Activated naive CD8-positive, alpha-beta T cell treated with anti-CD3 and anti-CD28 coated beads, Interleukin-2, amount 50 U/mL, for 24 hours (primary cell): ENCODE data around the gene WSCD1.

Experiments used
- ATAC-seq: fragments of 150-1000 bp; cut with Tn5 transposase; one replicate; pipeline ENCODE4 v1.10.0; 2021
- DNase-seq: peaks from one replicate; pipeline ENCODE4 v3.0.0; 2021
- H3K27ac Mint-ChIP-seq: one replicate; pipeline ENCODE4 v1.8.0; 2021; ENCODE audit warnings: mild to moderate bottlenecking, mixed read lengths
- H3K27me3 Mint-ChIP-seq: one replicate; pipeline ENCODE4 v1.8.0; 2021; ENCODE audit warnings: mixed read lengths
- H3K36me3 Mint-ChIP-seq: one replicate; pipeline ENCODE4 v1.8.0; 2021; ENCODE audit warnings: low read depth, mixed read lengths
- H3K4me1 Mint-ChIP-seq: one replicate; pipeline ENCODE4 v1.8.0; 2021; ENCODE audit warnings: mixed read lengths
- H3K4me3 Mint-ChIP-seq: one replicate; pipeline ENCODE4 v1.8.0; 2021; ENCODE audit warnings: mild to moderate bottlenecking, moderate library complexity, mixed read lengths
- H3K9me3 Mint-ChIP-seq: one replicate; pipeline ENCODE4 v1.8.0; 2021; ENCODE audit warnings: mixed read lengths

The WSCD1 gene

DNA sequence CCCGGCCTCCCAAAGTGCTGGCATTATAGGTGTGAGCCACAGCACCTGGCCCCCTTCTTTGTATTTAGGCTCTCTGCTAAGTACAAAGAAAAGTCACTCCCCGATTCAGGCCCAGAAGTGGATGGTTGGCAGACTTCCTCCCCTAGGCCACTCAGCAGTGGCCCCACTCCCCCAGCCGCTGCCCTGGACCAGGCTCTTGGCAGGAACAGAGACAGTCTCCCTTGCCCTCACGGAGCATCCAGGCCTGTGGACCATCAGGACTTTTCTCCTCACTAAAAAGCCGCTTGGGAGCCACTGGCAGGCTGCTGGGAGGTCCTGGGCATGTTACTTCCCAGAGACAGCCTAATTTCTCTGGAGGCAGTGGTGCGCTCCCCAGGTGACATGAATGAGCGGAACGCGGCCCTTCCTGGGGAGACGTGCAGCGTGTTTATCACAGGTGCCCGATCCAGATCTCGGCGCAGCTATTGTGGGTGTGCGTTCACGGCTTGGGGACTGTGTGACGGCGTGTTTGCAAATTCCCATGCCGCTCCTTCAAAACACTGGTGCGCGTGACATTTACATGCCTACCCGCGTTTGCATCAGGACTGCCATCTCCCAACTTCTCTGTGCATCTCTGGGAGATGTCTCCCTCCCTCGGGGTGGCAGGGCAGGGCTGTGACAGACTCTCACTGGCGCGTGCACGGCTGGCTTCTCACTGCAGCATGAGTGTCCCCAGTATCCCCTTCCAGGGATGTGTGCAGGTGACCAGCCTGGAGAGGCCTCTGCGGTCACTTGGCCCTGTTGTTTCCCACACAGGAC is 16.6 kb downstream of the WSCD1 start:
- Mint-ChIP-seq H3K27me3 (no peaks in the 10 kb centered on the region), H3K36me3 (no peaks in the 10 kb centered on the region), H3K9me3 (no peaks in the 10 kb centered on the region), H3K4me3 (no peak overlapping the region), H3K4me1 (no peaks in the 10 kb centered on the region), H3K27ac (no peak overlapping the region)
- DNase-seq: no peak
- no peak for ATAC-seq

DNA sequence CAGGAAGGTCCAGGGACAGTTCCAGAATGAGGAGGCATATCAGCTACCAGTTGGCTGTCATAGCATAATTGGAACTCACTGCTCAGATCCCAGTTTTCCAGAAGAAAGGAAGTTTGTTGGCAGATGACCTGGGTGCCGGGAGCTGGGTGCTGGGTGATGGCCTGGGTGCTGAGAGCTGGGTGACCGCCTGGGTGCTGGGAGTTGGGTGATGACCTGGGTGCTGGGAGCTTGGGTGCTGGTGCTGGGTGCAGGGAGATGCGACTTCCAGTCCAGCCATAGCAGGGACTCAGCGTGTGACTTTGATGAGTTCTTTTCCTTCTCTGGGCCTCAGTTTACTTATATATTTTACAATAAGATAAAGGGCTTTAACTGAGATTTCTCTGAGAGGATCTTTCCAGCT is 18.0 kb downstream of the WSCD1 start:
- H3K27ac Mint-ChIP-seq: no peak overlapping the region
- ATAC-seq (no peak), DNase-seq (no peak)
- no peak overlapping the region for H3K4me3 Mint-ChIP-seq
- H3K36me3 Mint-ChIP-seq: no peaks in the 10 kb centered on the region
- peaks cover under 1% of the 10 kb centered on the region for H3K27me3 Mint-ChIP-seq
- no peaks in the 10 kb centered on the region for H3K4me1 Mint-ChIP-seq
- no peaks in the 10 kb centered on the region for H3K9me3 Mint-ChIP-seq

DNA sequence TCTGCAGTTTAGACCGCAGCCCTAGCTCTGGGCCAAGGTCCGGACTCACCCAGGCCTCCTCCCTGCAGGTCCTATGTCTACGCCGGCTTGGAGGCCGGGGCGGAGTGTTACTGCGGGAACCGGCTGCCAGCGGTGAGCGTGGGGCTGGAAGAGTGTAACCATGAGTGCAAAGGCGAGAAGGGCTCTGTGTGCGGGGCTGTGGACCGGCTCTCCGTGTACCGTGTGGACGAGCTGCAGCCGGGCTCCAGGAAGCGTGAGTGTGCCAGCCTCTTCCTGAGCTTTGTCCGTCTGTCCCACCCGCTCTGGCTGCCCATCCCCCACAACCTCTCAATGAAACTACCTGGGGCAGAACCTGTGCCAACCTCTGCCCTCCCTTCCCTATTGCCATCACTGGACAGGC is 20.1 kb downstream of the WSCD1 start:
- Mint-ChIP-seq H3K36me3 (no peaks in the 10 kb centered on the region), H3K4me3 (no peak overlapping the region), H3K27ac (no peak overlapping the region), H3K4me1 (no peaks in the 10 kb centered on the region), H3K27me3 (peaks cover 6% of the 10 kb centered on the region), H3K9me3 (no peaks in the 10 kb centered on the region)
- DNase-seq: no peak
- no peak for ATAC-seq

DNA sequence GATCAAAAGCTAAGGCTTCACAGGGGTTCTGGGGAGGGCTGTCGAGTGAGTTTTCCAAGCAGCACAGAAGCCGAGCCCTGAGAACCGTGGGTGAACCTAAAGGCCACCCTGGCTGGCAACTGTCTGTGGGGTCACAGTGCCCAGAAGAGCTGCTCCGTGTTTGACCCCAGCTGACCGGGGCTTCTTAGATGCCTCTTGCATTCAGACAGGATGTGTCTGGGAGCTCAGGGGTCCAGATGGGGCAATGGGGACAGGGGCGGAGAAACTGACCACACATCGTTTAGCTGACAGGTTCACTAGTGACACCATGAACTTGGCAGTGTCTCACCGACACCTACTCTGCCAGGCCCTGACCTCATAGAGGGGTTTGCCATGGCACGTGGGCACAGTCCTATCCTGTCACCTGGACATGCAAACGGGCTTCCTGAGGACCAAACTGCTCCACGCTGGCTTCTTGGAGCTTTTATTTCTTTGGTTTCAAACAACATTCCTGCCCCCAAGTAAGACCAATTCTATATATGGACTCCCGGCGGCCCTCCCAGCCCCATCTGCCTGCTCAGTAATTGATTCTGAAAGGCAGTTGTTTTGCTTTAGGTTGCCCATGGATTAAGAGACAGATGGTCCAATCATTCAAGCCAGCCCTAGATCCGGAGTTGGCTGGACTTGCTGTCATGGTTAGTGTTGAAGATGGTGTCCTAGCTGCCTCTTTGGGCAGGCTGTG is 22.2 kb downstream of the WSCD1 start:
- DNase-seq (no peak), ATAC-seq (no peak)
- Mint-ChIP-seq H3K4me3 (no peak overlapping the region), H3K27me3 (peaks cover 6% of the 10 kb centered on the region), H3K36me3 (no peaks in the 10 kb centered on the region), H3K4me1 (no peaks in the 10 kb centered on the region), H3K9me3 (no peaks in the 10 kb centered on the region), H3K27ac (no peak overlapping the region)

DNA sequence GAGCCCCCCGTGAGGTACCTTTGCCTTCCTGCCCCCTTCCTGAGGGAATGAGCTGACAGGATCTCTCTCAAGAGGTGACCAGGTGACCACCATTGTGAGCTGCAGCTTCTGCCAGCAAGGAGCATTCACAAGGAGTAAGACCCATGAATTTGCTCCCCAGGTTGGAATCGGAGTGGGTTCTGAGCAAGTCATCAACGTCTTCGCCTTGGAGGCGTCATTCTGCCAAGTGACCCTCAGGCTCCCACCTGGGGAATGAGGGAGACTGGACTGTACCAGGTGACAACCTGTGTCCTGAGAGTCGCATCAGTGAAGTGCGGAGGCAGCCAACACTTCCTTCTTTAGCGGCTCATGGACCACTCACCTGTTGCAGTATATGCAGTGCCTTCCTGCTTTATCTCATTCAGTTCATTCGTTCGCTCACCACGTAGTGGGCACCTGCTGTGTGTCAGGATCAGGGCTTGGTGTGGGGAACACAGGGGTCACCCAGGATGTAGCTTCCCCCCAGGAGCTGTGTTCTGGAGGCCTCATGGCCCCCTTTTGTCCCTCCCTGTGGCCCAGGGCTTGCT is 22.8 kb downstream of the WSCD1 start:
- Mint-ChIP-seq H3K27ac (no peak overlapping the region), H3K4me3 (no peak overlapping the region), H3K36me3 (no peaks in the 10 kb centered on the region), H3K4me1 (no peaks in the 10 kb centered on the region), H3K9me3 (no peaks in the 10 kb centered on the region), H3K27me3 (peaks cover 6% of the 10 kb centered on the region)
- DNase-seq: no peak
- no peak for ATAC-seq

DNA sequence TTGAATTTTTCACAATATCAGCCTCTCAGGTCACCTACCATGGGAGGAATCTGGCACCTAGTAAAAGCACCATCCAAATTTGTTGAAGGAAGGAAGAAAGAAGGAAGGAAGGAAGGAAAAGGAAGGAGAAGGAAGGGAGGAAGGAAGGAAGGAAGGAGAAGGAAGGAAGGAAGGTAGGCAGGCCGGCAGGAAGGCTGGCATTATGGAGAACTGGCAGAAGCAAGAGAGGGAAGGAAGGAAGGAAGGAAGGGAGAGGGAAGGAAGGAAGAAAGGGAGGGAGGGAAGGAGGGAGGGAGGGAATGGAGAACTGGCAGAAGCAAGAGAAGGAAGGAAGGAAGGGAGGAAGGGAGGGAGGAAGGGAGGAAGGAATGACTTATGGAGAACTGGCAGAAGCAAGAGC is 24.3 kb downstream of the WSCD1 start:
- Mint-ChIP-seq H3K4me3 (no peak overlapping the region), H3K36me3 (no peaks in the 10 kb centered on the region), H3K4me1 (no peaks in the 10 kb centered on the region), H3K27me3 (peaks cover 6% of the 10 kb centered on the region), H3K9me3 (no peaks in the 10 kb centered on the region), H3K27ac (no peak overlapping the region)
- ATAC-seq (no peak), DNase-seq (no peak)

DNA sequence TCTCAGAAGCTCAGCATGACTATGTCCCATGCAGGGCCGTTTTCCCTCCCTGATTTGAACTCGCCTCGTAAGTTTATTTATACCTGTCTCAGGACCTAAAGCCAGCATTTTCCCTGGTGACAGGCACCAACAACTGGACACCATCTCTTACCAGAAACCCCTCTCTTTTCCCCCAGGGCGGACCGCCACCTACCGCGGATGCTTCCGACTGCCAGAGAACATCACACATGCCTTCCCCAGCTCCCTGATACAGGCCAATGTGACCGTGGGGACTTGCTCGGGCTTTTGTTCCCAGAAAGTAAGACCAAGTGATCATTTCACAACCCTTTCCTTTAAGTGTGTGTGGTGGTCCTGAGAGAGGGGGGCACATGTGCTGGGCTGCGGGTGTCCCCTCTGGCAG is 24.7 kb downstream of the WSCD1 start:
- no peak for ATAC-seq
- Mint-ChIP-seq H3K9me3 (no peaks in the 10 kb centered on the region), H3K27me3 (peaks cover 6% of the 10 kb centered on the region), H3K4me1 (no peaks in the 10 kb centered on the region), H3K36me3 (no peaks in the 10 kb centered on the region), H3K27ac (no peak overlapping the region), H3K4me3 (no peak overlapping the region)
- no peak for DNase-seq

DNA sequence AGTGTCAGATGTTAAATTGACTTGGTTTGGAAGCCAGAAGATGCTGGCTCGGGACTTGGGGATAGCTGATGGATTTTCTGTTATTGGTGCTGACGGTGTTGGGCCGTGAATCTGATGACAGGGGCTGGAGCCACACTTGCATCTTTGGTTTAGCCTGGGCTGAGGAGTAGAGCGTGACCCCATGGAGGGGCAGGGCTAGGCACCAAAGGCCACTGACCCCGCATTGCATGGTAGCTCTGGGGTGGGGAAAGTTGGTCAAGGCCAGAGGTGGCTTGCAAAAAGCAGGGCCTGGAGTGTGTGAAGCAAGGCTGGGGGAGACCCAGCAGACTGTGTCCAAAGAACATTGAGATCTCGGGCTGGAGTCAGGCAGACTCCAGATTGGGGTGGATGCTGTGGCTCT is 25.3 kb downstream of the WSCD1 start:
- Mint-ChIP-seq H3K9me3 (no peaks in the 10 kb centered on the region), H3K36me3 (no peaks in the 10 kb centered on the region), H3K27ac (no peak overlapping the region), H3K27me3 (peaks cover 6% of the 10 kb centered on the region), H3K4me1 (no peaks in the 10 kb centered on the region), H3K4me3 (no peak overlapping the region)
- ATAC-seq (no peak), DNase-seq (no peak)

DNA sequence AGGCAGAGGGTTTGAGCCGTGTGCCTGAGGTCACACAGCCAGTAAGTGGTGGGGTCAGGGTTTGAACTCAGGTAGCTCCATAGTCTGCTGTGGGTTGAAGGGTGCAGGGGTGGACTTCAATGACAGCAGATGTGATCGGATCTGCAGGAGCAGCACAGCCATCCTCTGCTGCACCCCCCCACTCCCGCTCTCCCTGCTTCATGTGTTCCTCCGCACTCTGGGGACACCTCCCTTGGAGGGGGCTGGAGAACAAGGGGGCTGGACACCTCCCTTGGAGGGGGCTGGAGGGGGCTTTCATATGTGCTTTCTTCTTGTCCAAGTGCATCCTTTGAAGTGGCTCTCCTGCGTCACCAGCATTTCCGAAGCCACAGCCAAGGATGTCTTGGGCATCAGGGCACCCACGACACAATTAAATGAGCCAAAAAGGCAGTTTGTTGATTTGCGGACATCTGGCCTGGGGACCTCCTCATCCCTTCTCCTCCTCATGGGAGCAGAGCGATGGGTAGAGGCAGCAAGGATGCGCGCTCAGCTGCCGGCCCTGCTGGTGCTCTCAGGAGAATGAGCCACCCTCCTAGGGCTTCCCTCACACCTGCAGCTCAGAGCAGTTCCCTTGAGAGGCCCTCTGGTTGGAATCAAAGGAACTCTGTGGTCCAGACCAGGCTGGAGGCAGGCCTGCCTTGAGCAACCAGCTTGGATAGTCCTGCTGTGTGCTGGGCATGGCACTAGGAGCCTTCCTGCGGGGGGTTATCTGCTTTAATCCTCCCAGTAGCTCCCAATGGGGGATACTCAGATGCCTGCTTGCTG is 26.2 kb downstream of the WSCD1 start:
- Mint-ChIP-seq H3K36me3 (no peaks in the 10 kb centered on the region), H3K27ac (no peak overlapping the region), H3K4me1 (no peaks in the 10 kb centered on the region)

DNA sequence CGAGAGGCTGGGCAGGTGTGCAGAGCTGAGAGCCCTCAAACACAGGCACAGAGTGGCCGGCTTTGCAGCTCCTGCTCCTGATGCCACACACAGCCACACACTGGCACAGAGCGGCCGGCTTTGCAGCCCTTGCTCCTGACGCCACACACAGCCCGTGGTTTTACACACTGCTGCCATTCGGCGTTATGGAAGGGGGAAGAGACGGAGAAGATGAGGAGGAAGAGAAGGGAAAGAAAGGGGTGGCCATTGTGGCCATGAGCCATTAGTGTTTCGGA is 26.8 kb downstream of the WSCD1 start:
- no peak overlapping the region for H3K4me3 Mint-ChIP-seq
- no peak for DNase-seq

More for the DNA sequence above, 26.2 kb downstream of the WSCD1 start:
- DNase-seq: no peak
- Mint-ChIP-seq H3K27me3 (peaks cover 6% of the 10 kb centered on the region), H3K9me3 (no peaks in the 10 kb centered on the region), H3K4me3 (no peak overlapping the region)
- no peak for ATAC-seq

DNA sequence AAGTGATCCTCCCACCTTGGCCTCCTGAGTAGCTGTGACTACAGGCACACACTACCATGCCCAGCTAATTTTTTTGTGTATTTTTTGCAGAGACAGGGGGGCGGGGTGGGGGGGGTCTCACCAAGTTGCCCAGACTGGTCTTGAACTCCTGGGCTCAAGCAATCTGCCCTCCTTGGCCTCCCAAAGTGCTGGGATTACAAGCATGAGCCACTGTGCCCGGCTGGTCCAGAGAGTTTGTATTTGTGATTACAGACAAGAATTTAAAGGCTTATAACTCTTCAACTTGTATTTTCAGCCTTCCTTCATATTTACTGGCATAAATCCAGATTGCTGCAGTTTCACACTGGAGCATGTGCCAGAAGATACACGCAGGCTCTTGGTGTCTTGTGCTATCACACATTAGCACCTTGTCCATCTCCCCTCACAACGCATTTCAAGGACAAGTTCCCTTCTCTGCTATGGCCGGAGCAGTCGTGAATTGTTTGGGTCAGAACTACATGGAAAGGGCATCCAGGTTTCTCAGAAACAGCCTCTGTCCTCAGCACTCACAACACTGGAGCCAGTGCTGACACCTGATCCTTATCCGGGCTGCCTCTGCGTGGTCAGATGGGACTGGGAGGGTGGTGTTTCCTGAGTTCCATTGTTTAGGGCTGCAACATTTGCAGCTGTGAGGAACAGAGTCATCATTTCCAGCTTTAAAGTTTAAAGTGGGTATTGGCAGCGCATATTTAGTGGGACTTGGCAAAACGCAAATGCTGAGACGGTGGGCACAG is 28.1 kb downstream of the WSCD1 start:
- H3K9me3 Mint-ChIP-seq: no peaks in the 10 kb centered on the region
- ATAC-seq (no peak), DNase-seq (no peak)
- no peaks in the 10 kb centered on the region for H3K4me1 Mint-ChIP-seq
- no peak overlapping the region for H3K4me3 Mint-ChIP-seq
- H3K27me3 Mint-ChIP-seq: peaks cover 5% of the 10 kb centered on the region
- no peak overlapping the region for H3K27ac Mint-ChIP-seq
- H3K36me3 Mint-ChIP-seq: no peaks in the 10 kb centered on the region

More for the DNA sequence above, 26.8 kb downstream of the WSCD1 start:
- no peak for ATAC-seq
- Mint-ChIP-seq H3K27me3 (peaks cover 6% of the 10 kb centered on the region), H3K9me3 (no peaks in the 10 kb centered on the region), H3K36me3 (no peaks in the 10 kb centered on the region), H3K27ac (no peak overlapping the region), H3K4me1 (no peaks in the 10 kb centered on the region)

DNA sequence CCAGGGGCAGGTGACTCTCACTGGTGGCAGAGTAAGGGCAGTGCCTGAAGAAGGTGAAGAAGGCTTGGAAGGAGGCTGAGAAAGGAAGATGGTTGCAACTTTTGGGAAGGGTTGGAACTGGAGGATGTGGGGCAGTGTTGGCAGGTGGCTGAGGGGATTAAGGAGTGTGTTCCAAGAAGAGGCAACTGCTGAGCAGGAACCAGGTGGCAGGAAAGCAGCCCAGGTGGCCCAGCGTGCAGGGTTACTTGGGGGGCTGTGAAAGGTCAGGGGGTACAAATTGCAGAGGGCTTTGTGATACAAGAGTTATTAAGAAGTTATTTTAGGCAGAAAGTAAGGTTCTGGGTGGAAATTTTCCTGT is 28.6 kb downstream of the WSCD1 start:
- no peaks in the 10 kb centered on the region for H3K36me3 Mint-ChIP-seq
- DNase-seq (no peak), ATAC-seq (no peak)
- H3K4me1 Mint-ChIP-seq: no peaks in the 10 kb centered on the region
- no peaks in the 10 kb centered on the region for H3K9me3 Mint-ChIP-seq
- no peak overlapping the region for H3K27ac Mint-ChIP-seq
- peaks cover 3% of the 10 kb centered on the region for H3K27me3 Mint-ChIP-seq
- no peak overlapping the region for H3K4me3 Mint-ChIP-seq

DNA sequence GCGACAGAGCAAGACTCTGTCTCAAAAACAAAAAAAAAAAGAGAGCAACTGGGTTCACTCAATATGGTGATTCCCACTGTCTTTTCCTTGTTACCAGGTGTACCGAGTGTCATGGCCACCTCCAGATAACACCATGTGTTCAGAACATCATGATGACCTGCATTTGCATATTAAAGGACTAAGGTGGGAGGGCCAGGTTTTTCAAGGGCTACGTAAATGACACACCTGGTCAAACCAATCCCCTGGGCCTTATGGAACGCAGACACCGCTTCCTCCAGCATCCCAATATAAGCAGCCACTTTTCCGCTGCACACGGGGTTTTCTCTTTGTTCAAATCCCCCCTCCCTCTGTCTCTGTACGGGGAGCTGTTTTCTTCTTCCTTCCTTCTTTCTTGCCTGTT is 29.3 kb downstream of the WSCD1 start:
- Mint-ChIP-seq H3K9me3 (no peaks in the 10 kb centered on the region), H3K4me1 (no peaks in the 10 kb centered on the region), H3K4me3 (no peak overlapping the region), H3K36me3 (no peaks in the 10 kb centered on the region), H3K27me3 (peaks cover 3% of the 10 kb centered on the region), H3K27ac (no peak overlapping the region)
- DNase-seq (no peak), ATAC-seq (no peak)

DNA sequence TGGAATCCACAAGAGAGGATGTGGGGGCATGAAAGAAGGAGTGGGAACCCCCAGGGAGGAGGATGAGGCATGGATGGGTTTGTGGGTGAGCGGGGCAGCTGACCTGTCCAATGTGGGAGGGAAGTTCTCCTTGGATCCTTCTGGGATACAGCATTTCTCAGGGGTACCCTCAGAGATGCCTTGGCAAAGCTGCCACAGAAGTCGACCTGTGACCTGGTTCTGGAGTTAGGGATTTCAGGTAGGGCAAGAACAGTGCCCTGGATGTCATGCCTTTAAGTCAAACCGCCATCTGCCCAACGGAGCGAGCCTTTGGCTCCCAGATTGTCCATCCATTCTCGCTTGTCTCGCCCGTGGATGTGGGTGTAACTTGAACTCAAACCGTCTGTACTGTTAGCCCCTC is 30.0 kb downstream of the WSCD1 start:
- Mint-ChIP-seq H3K4me1 (no peaks in the 10 kb centered on the region), H3K27ac (no peak overlapping the region), H3K9me3 (no peaks in the 10 kb centered on the region), H3K27me3 (peaks cover 3% of the 10 kb centered on the region), H3K36me3 (no peaks in the 10 kb centered on the region), H3K4me3 (no peak overlapping the region)
- DNase-seq (no peak), ATAC-seq (no peak)
